ENCODE measurements around the gene TMPRSS13.

DNA sequence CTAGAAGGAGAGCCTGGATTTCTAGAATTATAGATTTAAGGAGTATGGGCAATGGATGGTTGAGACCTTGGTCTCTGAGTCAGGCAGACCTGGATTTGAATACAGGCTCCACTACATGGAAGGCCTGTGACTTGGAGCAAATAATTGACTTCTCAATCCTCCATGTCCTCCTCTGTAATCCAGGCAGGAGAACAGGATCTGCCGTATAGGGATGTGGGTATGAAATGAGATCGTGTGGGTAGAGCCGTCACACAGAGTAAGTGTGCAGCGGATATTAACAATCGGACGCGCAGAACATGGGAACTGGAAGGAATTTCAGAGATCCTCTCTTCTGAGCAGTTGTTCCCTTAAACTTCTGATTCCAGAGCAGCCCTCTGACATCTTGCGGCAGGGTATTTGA, 11.5 kb upstream of the TMPRSS13 start:
- TF ChIP-seq NFRKB (IDR thresholded peaks at IDR 0.05), result no peak
- TF ChIP-seq SP1 (IDR thresholded peaks at IDR 0.05), result no peak
- TF ChIP-seq, protein P1, sequence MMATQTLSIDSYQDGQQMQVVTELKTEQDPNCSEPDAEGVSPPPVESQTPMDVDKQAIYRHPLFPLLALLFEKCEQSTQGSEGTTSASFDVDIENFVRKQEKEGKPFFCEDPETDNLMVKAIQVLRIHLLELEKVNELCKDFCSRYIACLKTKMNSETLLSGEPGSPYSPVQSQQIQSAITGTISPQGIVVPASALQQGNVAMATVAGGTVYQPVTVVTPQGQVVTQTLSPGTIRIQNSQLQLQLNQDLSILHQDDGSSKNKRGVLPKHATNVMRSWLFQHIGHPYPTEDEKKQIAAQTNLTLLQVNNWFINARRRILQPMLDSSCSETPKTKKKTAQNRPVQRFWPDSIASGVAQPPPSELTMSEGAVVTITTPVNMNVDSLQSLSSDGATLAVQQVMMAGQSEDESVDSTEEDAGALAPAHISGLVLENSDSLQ (IDR thresholded peaks at IDR 0.05), result no peak
- no peak for TF ChIP-seq ELF4 (IDR thresholded peaks at IDR 0.05)

Measured in HEK293T (cell line).